GM23338 (cell line): ENCODE data around the gene TSPAN32. TPM values are rescaled to one million over a fixed set of nuclear protein-coding genes. Genes with fewer than 3 reads are reported as not detected.

Experiments
- ATAC-seq: fragments of 200-7000 bp; cut with Tn5 transposase; 3 replicates; pipeline ENCODE4 v1.9.1; 2020
- DNase-seq: peaks from one replicate; pipeline ENCODE4 v3.0.0-alpha.2; 2015; ENCODE audit warnings: low spot score
- H2AFZ ChIP-seq: fragments of 200-600 bp; sonication (generic); 2 replicates; pipeline ENCODE4 v1.8.0; 2016; ENCODE audit warnings: antibody characterized with exemption, mild to moderate bottlenecking, moderate library complexity
- H3F3A ChIP-seq: fragments of 200-600 bp; sonication (generic); replicated peaks from 2 replicates; pipeline ENCODE4 v1.8.0; 2017; ENCODE audit warnings: antibody characterized with exemption, mixed run types, low read depth
- H3K27ac ChIP-seq: fragments of 200-600 bp; sonication (generic); 2 replicates; pipeline ENCODE4 v1.6.1; 2016; ENCODE audit warnings: low read depth
- H3K27me3 ChIP-seq: fragments of 200-600 bp; sonication (generic); 2 replicates; pipeline ENCODE4 v1.8.0; 2016; ENCODE audit warnings: mild to moderate bottlenecking, mixed run types, moderate library complexity; ENCODE audit not compliant: insufficient read depth
- H3K36me3 ChIP-seq: fragments of 200-600 bp; sonication (generic); 2 replicates; pipeline ENCODE4 v1.8.0; 2016; ENCODE audit warnings: mild to moderate bottlenecking; ENCODE audit not compliant: insufficient read depth
- H3K4me1 ChIP-seq: fragments of 200-600 bp; sonication (generic); 2 replicates; pipeline ENCODE4 v1.8.0; 2016; ENCODE audit warnings: mild to moderate bottlenecking, moderate library complexity; ENCODE audit not compliant: insufficient read depth
- H3K4me2 ChIP-seq: fragments of 200-600 bp; sonication (generic); 2 replicates; pipeline ENCODE4 v1.7.1; 2017; ENCODE audit warnings: mixed run types
- H3K4me3 ChIP-seq: fragments of 200-600 bp; sonication (generic); 2 replicates; pipeline ENCODE4 v1.6.1; 2016; ENCODE audit warnings: mixed run types
- H3K79me2 ChIP-seq: fragments of 200-600 bp; sonication (generic); replicated peaks from 2 replicates; pipeline ENCODE4 v1.8.0; 2017; ENCODE audit warnings: mild to moderate bottlenecking; ENCODE audit not compliant: insufficient read depth
- H3K9me2 ChIP-seq: fragments of 200-600 bp; sonication (generic); 2 replicates; pipeline ENCODE4 v1.8.0; 2017; ENCODE audit not compliant: insufficient read depth
- H4K20me1 ChIP-seq: fragments of 200-600 bp; sonication (generic); replicated peaks from 2 replicates; pipeline ENCODE4 v1.8.0; 2017; ENCODE audit warnings: mild to moderate bottlenecking; ENCODE audit not compliant: insufficient read depth
- H3K27ac Mint-ChIP-seq: 2 replicates; pipeline ENCODE4 v1.8.0; 2020; ENCODE audit warnings: inconsistent platforms, mild to moderate bottlenecking, moderate library complexity, mixed read lengths
- H3K27me3 Mint-ChIP-seq: 3 replicates; pipeline ENCODE4 v1.8.0; 2022; ENCODE audit warnings: low read depth, mild to moderate bottlenecking, moderate library complexity, mixed read lengths, inconsistent platforms; ENCODE audit not compliant: insufficient read depth, poor library complexity
- H3K36me3 Mint-ChIP-seq: 3 replicates; pipeline ENCODE4 v1.8.0; 2021; ENCODE audit warnings: low read depth, mild to moderate bottlenecking, inconsistent platforms, moderate library complexity, mixed read lengths
- H3K4me1 Mint-ChIP-seq: 3 replicates; pipeline ENCODE4 v1.8.0; 2020; ENCODE audit warnings: mild to moderate bottlenecking, inconsistent platforms, mixed read lengths
- H3K4me3 Mint-ChIP-seq: 3 replicates; pipeline ENCODE4 v1.8.0; 2021; ENCODE audit warnings: moderate library complexity, mild to moderate bottlenecking, inconsistent platforms, mixed read lengths
- H3K9me3 Mint-ChIP-seq: 3 replicates; pipeline ENCODE4 v1.8.0; 2020; ENCODE audit warnings: moderate library complexity, mild to moderate bottlenecking, inconsistent platforms, mixed read lengths
- CREB1 ChIP-seq: fragments of 250-450 bp; sonication (Bioruptor Pico); IDR thresholded peaks from 2 replicates; pipeline ENCODE4 v1.5.0; 2020; ENCODE audit warnings: low read depth, mild to moderate bottlenecking, moderate library complexity
- EZH2 ChIP-seq: fragments of 200-600 bp; sonication (generic); IDR thresholded peaks from one replicate; pipeline ENCODE4 v1.8.0; 2017; ENCODE audit warnings: antibody characterized with exemption, mild to moderate bottlenecking, low read depth; ENCODE audit not compliant: unreplicated experiment
- EZH2phosphoT487 ChIP-seq: fragments of 200-600 bp; sonication (generic); IDR thresholded peaks from one replicate; pipeline ENCODE4 v1.8.1; 2018; ENCODE audit warnings: antibody characterized with exemption; ENCODE audit not compliant: unreplicated experiment
- JUNB ChIP-seq: IDR thresholded peaks from one replicate; pipeline ENCODE4 v1.6.1; 2016; ENCODE audit warnings: antibody characterized with exemption; ENCODE audit not compliant: unreplicated experiment
- ZNF114 ChIP-seq: fragments of 250-450 bp; sonication (Bioruptor Pico); IDR thresholded peaks from 2 replicates; pipeline ENCODE4 v1.5.0; 2020; ENCODE audit warnings: mild to moderate bottlenecking, moderate library complexity
- ZNF331 ChIP-seq: fragments of 250-450 bp; sonication (Bioruptor Pico); IDR thresholded peaks from 2 replicates; pipeline ENCODE4 v1.5.0; 2020; ENCODE audit warnings: low read depth, mild to moderate bottlenecking, moderate library complexity
- polyA plus RNA-seq: library from polyadenylated mRNA; unstranded; fragments of >200 nt; fragmentation: Nextera tagmentation; extraction: Ambion mirVana; gene quantifications from 2 replicates; pipeline ENCODE4 v1.2.1, GENCODE V29; 2016
- small RNA-seq: library from RNA; depleted of rRNA; stranded (forward); fragments of <200 nt; gene quantifications from one replicate; pipeline ENCODE3, GENCODE V24; 2014; ENCODE audit warnings: low replicate concordance
- total RNA-seq: library from RNA; depleted of rRNA; stranded (reverse); fragments of >200 nt; shearing (Covaris generic); gene quantifications from 2 replicates; pipeline ENCODE4 v1.2.3, GENCODE V29; 2014; rRNA removed
- TF ChIP-seq, protein P1 (sequence below): IDR thresholded peaks from 2 replicates; pipeline ENCODE4 v1.6.1; 2016; ENCODE audit warnings: antibody characterized with exemption

The TSPAN32 gene
- total and polyA plus RNA-seq, 2 experiments from 2014 or later: not detected

GRCh38 chr11:2367266-2368160 lies 65.7 kb downstream of the TSPAN32 start:
- H2AFZ ChIP-seq: no peak overlapping the region
- Mint-ChIP-seq H3K36me3 (no peaks in the 10 kb centered on the region; the same call in 2 of the 3 replicates), H3K4me1 (no peaks in the 10 kb centered on the region), H3K27ac (no peak overlapping the region), H3K4me3 (no peak overlapping the region), H3K27me3 (peaks cover 7% of the 10 kb centered on the region), H3K9me3 (no peaks in the 10 kb centered on the region; the same call in 1 of the 3 replicates)
- no peaks in the 10 kb centered on the region for H3K4me1 ChIP-seq
- no peak overlapping the region for H3K27ac ChIP-seq
- H3K79me2 ChIP-seq: no peaks in the 10 kb centered on the region
- no peaks in the 10 kb centered on the region for H3F3A ChIP-seq
- no peak overlapping the region for H3K4me2 ChIP-seq
- DNase-seq (no peak), ATAC-seq (no peak)
- no peaks in the 10 kb centered on the region for H3K9me2 ChIP-seq
- H4K20me1 ChIP-seq: no peaks in the 10 kb centered on the region
- no peak overlapping the region for H3K4me3 ChIP-seq
- H3K27me3 ChIP-seq: no peaks in the 10 kb centered on the region
- TF ChIP-seq EZH2phosphoT487 (no peak), CREB1 (CRISPR knock-in tag) (no peak), ZNF331 (CRISPR knock-in tag) (no peak), EZH2 (no peak), JUNB (no peak), ZNF114 (CRISPR knock-in tag) (no peak)
- TF ChIP-seq, protein P1, sequence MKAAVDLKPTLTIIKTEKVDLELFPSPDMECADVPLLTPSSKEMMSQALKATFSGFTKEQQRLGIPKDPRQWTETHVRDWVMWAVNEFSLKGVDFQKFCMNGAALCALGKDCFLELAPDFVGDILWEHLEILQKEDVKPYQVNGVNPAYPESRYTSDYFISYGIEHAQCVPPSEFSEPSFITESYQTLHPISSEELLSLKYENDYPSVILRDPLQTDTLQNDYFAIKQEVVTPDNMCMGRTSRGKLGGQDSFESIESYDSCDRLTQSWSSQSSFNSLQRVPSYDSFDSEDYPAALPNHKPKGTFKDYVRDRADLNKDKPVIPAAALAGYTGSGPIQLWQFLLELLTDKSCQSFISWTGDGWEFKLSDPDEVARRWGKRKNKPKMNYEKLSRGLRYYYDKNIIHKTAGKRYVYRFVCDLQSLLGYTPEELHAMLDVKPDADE: no peak
- H3K36me3 ChIP-seq: no peaks in the 10 kb centered on the region

Small RNA genes within 50 kb of the gene (small RNA-seq; reads per million reads assigned to genes)
- not detected for gene RNU6-878P

Other genes with a start within 250 kb of the TSPAN32 start
- gene IGF2, start 162.6 kb upstream of the TSPAN32 start, total RNA-seq: 0.70 and 1.4 TPM in 2 replicates
- gene IGF2, start 162.6 kb upstream of the TSPAN32 start, polyA plus RNA-seq: 4.0 and 4.4 TPM in 2 replicates
- gene INS, start 140.8 kb upstream of the TSPAN32 start, total RNA-seq: not detected in 2 replicates
- gene INS, start 140.8 kb upstream of the TSPAN32 start, polyA plus RNA-seq: not detected in 2 replicates
- not detected in 2 replicates for gene TH, start 130.2 kb upstream of the TSPAN32 start, total RNA-seq
- gene TH, start 130.2 kb upstream of the TSPAN32 start, polyA plus RNA-seq: 0.34 TPM in 1 of 2 replicates, not detected in the other
- gene ASCL2, start 31.4 kb upstream of the TSPAN32 start, total RNA-seq: 1.6 and 2.6 TPM in 2 replicates
- 0.57 and 0.73 TPM in 2 replicates for gene ASCL2, start 31.4 kb upstream of the TSPAN32 start, polyA plus RNA-seq
- not detected in 2 replicates for gene C11orf21, start 95 bp upstream of the TSPAN32 start, total RNA-seq
- gene C11orf21, start 95 bp upstream of the TSPAN32 start, polyA plus RNA-seq: not detected in 2 replicates
- gene CD81, start 75.3 kb downstream of the TSPAN32 start, total RNA-seq: 290 and 346 TPM in 2 replicates
- 88.6 and 95.5 TPM in 2 replicates for gene CD81, start 75.3 kb downstream of the TSPAN32 start, polyA plus RNA-seq
- 27.7 and 44.3 TPM in 2 replicates for gene TSSC4, start 98.7 kb downstream of the TSPAN32 start, total RNA-seq
- gene TSSC4, start 98.7 kb downstream of the TSPAN32 start, polyA plus RNA-seq: 27.5 and 31.3 TPM in 2 replicates
- gene TRPM5, start 142.5 kb downstream of the TSPAN32 start, total RNA-seq: not detected in 2 replicates
- not detected in 2 replicates for gene TRPM5, start 142.5 kb downstream of the TSPAN32 start, polyA plus RNA-seq
- 0.87 and 1.2 TPM in 2 replicates for gene KCNQ1, start 143.0 kb downstream of the TSPAN32 start, total RNA-seq
- gene KCNQ1, start 143.0 kb downstream of the TSPAN32 start, polyA plus RNA-seq: 0.45 and 1.1 TPM in 2 replicates